Activated T-cell treated with anti-CD3 and anti-CD28 coated beads, Interleukin-2, amount 50 U/mL, for 48 hours (primary cell): ENCODE results near the gene COX19.
A peak's percentile ranks its signal among the peaks of the same experiment; 100 is the strongest.

Experiments
- DNase-seq, 2 experiments: peaks; one replicate each; pipeline ENCODE4 v3.0.0-alpha.2; 2020

Gene COX19, protein sequence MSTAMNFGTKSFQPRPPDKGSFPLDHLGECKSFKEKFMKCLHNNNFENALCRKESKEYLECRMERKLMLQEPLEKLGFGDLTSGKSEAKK

DNA sequence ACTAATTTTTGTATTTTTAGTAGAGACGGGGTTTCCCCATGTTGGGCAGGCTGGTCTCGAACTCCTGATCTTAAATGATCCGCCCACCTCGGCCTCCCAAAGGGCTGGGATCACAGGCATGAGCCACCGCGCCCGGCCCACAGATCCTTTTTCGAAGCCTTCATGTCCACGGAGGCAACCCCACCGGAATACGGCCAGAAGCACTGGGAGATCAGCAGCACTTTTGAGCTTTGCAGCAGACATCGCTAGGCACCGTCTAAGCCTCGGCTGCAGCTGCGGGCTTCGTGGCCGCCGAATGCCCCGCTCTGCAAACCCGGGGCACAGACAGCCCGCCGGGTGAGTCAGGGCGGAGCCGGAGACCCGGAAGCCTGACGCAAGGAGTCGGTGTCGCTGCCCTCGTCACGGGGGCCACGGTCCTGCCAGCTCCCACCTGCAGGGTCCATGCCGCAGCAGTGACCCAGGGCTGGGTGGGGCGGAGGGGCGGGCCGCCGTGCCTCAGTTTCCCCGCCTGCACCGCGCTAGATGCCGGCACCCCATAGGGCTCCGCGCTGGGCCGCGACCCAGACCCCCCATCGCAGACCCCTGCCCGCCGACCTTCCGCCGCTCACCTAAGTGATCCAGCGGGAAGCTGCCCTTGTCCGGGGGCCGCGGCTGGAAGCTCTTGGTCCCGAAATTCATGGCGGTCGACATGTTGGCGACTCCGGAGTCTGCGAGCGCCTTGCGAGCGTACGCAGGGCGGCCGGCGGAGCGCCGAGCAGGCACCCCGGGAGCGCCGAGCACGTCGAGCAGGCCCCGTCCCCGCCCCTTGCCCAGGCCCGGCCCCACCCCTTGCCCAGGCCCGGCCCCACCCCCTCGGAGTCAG is at the start of gene COX19:
Gene COX19, minus strand, starts transcription at position 730 of the 862 bp plus-strand sequence. Its CDS starts 40 bp downstream, at position 690.
- peak; percentile 89 to 95 for DNase-seq

DNA sequence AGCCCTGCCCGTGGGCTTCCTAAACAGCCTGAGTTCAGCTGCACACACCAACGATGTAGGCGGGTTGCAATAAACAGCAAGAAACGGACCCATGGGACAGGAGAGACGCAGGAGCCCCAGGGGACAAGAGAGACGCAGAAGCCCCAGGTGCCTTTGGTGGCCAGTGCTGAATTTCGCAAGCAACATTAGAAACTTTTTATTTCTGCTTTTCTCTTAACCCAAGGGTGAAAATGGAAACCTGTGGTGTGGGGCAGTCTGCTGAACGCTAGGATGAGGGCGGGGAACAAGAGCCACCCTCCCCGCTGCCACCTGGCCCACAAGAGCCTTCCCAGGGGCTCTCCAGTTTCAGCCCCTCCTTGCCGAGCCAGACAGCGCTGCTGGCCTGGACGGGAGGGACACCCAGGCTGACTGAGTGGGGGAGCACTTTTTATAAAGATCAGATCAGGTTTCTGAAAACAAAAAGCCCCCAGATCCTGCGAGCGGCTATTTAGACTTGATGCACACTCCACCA is 49.0 kb upstream of the COX19 start:
- no peak for DNase-seq

DNA sequence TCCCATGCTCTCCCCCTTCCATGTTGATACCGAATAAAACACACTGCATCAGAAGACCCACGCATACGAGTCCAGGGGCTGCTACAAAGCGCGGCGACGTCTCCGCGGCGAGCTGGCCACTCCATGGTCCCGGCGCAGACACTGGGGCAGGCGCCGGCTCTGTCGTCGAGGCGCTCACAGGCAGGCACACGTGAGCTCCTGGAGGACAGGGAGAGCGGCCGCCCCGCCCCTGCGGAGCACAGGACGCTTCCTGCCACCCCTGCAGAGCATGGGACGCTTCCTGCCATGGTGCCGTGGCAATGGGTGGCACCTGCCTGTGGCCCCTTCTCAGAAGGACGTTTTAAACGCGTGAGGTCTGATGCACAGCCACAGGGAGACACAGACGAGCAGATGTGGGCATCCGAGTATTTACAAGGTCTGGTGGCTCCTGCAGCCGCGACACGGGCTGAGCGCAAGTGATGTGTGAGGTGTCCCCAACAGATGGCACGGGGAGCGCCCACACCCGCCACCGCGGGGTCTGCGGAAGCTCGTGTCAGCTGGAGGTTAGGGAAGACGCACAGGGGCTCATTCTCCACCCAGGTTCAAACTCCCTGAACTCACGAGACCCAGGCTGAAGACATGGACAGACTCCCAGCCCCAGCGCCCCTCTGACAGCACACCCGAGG is 47.6 kb upstream of the COX19 start:
- no peak for DNase-seq

DNA sequence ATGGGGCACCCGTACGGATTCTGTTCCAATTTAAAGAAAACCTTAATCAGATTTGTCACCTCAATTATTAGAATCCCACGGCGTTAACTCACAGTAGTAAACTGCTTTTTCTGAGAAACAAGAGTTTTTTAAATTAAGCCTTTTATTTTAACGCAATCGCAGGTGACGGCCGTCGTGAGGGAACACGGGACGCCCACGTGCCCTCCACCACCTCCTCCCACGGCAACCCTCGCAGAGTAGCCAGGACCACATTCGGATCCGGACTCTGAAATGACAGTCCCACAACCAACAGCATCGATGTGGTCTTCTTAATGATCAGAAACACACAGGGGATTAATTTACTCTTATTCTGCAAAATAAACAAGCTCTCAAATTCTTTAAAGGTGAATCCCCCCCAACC is 47.0 kb upstream of the COX19 start:
- DNase-seq, result no peak

DNA sequence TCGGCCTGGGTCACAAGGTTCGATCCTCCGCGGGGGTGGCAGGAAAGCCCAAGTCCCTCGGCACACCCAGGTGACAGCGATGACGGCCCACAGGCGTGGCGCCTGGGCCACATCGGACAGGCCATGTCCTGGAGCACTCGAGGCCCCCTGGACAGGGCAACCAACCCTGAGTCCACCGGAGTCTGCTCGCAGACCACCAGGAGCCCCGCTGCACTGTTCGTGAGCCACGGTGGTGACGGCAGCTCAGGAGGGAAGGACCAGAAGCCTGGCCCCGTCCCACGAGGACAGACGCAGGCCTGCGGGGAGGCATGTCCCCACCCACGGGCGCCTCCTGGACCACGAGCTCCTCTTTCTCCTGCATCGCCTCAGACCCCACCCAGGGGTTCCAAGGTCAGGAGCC is 46.6 kb upstream of the COX19 start:
- DNase-seq, result no peak

DNA sequence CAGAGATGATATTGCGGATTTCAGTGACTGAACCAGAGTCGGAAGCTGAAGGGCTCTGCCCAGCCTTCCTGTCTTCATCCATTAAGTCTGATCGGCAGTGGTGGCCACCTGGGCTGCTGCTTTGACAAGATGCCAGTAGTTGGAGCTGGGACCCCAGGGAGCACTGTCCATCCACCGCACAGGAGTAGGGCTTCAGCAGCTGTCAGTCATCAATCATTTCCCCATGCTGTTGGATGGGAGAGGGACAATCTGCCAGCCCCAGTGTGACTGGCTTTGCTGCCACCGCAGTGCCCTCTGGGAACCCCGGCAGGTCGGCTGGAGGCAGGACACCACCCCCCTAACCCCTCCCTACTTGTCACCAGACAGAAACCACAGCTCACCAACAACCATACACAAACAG is 46.0 kb upstream of the COX19 start:
- no peak for DNase-seq

DNA sequence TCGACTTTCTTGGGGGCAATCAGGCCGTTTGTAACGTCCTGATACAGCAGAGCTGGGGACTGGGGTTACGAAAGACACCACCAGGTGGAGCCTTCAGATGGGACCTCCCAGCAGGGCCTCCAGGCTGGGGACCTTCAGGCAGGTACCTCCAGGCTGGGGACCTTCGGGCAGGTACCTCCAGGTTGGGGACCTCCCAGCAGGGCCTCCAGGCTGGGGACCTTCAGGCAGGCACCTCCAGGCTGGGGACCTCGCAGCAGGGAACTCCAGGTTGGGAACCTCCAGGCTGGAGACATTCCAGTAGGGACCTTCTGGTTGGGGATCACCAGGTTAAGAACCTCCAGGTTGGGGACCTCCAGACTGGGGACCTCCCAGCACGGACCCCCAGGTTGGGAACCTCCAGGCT is 45.5 kb upstream of the COX19 start:
- no peak for DNase-seq

DNA sequence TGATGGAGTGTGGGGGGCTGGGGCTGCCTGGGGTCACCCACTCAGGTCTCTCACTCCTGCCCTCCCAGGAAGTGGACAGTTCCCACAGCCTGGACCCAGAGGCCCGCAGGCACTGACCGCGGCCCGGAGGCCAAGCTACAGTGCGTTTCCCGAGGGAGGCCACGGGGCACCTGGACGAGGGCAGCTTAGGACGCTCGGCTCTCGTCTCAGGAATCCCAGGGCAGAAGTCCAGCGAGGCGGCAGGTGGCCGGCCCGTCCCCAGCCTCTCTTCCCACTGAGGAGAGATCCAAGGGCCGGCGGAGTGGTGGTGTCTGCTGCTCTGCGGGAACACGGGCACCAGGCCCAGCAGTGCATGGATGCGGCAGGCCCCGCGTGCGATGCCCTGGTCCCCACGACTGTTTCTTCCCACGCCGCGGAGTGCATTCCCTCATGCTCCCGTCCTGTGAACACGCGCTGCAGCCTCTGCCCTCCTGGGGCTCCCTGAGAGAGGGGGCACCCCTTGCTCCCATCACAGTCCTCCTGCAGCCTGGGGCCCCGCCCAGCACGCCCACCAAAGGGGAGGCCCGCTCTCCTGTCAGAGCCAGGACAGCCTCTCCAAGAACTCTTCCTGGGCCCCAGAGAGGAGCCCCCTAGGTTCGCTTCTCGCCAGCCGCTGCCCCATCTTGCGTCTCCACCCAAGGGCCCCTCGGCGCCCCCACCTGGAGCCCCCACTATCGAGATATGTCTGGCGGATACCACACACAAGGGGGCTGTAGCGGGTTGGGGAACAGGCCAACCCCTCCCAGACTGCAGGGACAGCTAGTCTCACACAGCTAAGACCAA is 44.7 kb upstream of the COX19 start:
- no peak for DNase-seq

DNA sequence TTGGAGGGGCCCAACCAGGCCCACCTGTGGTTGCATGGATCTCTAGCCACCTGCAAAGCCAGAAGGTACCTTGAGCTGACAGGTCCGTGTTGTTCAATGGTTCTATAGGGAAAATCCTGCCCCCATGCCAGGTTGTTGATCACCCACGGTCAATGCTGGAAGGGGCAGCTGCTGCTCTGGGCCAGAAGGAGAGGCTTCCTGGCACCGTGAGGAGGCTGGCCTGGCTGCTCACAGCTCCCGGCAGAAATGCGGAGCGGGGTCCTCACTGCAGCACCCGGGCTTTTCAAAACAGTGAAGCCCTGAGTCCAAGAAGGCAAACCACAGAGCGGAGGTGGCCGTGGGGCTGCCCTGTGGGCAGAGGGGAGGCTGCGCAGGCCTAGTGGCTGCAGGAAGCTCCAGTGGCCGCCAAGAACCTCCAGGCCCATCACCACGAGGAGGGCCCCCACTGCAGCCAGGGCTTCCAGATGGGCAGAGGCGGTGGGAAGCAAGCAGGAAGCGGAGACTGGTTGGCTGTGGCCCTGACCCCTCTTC is 44.0 kb upstream of the COX19 start:
- DNase-seq, result no peak

DNA sequence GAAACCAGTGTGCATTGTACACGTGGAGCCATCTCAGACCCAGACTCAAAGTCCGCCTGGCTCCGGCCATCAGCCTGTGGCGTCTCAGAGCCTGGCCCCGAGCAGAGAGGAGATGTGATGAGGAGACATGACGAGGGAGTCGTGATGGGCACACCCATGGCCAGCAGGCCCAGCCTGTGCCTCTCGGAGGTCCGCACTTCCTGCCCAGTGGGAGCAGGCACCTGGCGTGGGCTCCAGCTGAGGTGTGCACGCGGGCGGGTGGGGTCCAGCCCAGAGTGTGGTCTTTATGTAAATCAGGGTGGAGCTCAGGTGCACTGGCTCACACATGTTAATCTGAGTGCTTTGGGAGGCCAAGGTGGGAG is 43.0 kb upstream of the COX19 start:
- no peak for DNase-seq

DNA sequence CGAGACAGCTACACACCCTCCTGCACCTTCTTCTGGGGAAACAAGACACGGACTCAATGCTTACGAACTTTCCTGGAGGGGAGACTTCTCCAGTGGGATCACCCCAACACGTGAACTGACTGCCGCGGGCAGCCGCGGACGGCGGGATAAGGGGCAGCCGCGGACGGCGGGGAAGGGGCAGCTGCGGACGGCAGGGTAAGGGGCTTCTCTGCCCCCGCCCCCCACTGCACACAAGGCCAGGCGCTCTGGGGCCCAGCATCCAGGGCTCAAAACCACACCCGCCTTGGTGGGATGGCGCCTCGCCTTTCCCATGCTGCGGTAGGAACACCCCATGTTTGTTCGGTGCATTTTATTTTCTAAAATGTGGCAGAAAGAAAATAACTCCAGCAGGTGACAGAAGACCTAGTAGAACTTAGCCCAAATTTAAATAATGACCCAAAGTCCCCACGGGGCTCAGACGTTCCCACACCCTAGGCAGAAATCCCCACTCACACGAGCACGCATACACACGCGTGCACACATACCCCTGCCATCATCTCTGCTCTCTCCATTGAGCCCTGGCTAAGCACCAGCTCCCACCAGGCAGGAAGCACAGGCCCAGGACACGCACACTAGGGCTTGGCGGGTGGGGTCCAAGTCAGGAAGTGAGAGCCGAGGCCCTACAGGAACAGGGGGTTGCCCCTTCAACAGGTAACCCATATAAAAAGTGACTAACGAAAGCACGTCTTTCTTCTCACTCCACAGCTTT is 42.4 kb upstream of the COX19 start:
- no peak for DNase-seq

DNA sequence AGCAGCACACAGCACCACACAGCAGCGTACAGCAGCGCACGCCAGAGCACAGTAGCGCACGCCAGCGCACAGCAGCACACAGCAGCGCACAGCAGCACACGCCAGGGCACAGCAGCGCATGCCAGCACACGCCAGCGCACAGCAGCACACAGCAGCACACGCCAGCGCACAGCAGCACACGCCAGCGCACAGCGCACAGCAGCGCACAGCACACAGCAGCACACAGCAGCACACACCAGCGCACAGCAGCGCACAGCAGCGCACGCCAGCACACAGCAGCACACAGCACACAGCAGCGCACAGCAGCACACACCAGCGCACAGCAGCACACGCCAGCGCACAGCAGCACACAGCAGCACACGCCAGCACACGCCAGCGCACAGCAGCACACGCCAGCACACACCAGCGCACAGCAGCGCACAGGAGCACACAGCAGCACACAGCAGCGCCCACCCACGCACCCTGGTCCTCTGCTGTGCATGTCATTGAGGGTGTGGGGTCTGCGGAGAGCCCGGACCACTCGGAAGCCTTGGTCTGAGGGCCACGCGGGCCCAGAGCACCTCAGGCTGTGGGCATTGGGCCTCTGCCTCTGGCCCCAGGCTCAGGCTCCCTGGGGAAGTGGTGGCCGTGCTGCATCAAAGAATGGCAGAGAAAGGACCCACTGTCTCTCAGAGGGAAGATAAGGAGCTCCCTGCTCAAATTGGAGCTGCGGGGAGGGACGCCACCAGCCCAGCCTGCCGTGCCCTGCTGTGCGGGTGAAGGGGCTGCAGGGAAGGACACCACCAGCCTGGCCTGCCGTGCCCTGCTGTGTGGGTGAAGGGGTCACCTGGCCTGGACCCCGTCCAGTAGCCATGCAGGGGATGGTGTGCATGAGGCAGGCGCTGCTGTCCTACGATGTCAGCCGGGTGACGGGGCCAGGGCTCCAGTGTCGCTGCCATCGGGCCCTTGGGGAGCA is 41.5 kb upstream of the COX19 start:
- DNase-seq, result no peak

DNA sequence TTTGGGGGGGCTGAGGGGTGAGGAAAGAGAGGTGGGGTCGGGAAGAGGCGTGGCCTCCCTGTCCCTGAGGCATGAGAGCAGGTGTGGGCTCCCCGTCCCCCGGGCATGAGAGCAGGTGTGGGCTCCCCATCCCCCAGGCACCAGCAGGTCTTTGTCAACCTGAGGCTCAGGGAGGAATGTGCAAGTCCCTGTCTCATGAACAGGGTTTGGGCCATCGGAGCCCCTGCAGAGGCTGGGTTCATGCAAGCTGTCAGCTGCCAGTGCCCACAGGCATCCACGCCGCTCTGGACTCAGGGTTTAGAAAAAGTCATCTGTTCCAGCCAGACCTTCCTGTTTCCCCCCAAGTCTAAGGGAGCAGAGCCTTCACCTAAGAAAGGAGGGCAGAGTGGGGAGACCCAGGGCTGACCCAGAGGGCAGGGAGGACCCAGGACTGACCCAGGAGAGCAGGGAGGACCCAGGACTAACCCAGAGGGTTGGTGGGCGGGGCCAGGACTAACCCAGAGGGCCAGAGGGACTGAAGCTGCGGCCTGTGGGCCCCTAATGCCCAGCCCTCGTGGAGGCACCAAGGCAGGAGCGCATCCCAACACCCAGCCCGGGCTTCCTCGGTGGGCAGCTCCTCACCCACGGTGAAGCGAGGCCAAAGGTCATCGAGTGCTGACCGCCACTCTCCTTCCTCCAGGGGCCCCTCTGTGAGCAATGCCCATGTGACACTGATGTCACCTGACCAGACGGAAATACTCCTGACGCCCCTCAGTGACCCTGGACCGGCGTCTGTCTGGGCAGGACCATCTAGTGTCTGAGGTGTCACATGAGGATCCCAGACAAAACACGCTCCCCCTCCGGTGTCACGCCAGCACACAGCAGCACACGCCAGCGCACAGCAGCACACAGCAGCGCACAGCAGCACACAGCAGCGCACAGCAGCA is 40.1 kb upstream of the COX19 start:
- DNase-seq, result no peak

DNA sequence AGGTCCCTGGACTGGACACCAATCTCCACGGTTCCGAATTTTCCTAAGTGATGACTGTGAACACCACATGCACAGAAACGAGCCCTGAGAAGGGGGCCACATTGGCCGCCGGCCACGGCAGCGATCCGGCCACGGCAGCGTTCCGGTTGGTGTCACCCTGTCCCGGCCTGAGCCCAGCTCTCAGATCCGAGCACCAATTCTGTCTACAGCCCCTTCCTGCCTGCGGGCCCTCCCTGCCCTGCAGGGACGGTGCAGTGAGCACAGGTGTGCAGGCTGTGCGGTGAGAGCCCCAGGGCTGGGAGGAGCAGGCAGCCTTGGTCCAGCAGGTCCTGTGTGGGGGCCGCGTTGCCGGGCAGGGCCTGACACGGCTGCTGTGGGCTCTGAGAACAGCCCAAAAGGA is 39.3 kb upstream of the COX19 start:
- no peak for DNase-seq

DNA sequence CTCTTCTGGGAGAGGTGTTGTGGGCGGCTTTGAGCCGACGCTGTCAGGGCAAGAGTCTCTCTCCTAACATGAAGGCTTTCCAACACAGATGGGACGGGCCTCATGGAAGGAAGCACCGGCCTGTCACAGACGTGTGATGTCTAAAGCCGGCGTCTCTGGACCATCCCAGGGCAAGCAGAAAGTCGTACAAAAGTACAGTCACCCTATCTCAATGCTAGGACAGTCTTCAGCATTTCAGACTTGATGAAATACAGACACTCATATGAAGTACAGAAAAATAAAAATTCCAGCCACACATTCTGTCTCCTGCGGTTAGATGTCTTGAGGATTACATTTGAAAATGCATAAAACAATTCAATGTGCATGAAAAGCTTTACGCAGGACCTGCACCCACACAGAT is 38.2 kb upstream of the COX19 start:
- DNase-seq, result no peak

DNA sequence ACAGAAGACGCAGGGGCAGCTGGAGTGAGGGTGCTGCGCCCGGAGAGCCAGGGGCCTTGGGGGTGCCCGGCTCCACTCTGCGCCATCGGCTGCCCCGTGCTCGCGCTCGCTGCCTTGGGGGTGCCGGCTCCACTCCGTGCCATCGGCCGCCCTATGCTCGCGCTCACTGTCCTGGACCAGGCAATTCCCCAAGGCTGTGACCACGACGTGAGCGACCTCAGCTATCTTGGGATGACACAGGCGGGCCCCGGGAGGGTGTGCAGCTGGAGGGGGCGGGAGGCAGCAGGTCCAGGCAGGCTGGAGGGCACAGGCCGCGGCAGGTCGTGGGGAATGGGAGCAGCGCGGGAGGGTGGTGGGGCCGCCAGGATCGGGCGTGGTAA is 37.4 kb upstream of the COX19 start:
- no peak for DNase-seq

DNA sequence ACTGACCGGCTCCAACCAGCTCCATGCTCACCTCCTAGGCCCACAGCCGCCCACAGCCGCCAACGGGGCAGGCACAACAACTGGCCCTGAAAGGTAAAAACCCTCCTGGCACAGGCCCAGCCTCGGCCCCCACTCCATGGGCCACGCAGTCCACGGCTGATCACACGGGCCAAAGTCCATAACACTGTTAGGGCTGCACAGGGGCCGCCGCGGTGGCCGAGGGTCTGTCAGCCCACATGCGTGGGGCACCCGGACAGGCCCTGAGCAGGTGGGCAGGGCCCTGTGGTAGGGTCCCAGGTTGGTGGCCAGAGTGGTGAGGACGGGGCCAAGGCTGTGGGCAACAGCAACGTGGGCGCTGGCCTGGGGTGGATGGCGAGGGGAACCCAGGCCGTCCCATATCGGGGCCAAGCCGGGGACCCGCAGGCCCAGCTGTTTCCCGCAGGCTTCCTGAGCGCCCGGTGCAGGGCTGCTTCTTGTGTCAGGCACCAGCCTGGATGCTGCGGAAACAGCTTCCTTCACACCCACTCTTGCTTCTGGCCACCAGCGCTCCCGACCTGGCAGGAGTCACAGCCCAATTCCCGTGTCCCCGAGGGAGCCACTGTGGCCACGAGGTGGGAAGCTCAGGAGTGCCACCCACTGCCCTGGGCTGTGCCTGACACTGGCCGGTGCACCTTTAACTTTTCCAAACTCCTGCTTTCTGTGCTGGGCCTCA is 36.8 kb upstream of the COX19 start:
- no peak for DNase-seq

DNA sequence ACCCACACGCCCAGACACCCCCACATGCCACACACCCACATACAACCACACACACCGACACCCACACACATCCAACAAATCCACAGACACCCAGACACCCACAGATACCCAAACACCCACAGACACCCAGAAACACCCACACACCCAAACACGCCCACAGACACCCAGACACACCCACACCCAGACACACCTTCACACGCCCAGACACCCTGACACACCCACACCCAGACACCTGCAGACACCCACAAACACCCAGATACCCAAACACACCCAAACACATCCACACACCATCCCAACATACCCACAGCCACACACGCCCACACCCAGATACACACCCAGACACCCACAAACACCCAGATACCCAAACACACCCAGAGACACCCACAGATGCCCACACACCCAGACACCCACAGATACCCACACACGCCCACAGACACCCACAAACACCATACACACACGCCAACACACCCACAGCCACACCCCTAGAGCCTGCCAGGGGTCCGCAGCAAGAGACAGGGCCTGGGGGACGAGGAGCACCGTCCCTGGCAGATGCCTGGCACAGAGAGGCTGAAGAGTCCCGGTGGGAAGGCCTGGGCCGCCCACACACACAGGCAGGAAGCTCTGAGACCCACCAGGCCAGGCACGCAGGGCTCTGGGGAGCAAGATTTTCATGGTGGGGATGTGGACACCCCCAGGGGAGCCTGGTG is 36.1 kb upstream of the COX19 start:
- DNase-seq, result no peak

DNA sequence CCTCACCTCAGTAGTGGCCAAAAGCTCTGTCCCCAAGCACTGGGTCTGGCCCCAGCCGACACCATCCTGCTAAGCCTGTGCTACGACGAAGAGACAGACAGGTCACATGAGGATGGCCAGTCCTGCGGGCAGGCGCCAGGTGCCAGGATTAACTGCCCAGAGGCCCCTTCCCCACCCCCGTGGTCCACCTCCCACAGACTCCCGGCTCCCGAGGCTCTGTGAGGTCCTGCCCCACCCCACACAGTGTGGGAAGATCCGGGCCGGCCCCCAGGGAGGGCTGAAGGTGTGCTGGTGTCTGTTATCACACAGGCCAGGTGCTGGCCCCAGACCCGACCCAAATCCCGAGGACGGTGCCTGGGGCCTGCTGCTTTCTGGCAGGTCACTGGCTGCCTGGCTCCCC is 34.9 kb upstream of the COX19 start:
- DNase-seq, result no peak
